H1 (cell line): ENCODE results near the gene RASAL1. TPM values are rescaled to one million over a fixed set of nuclear protein-coding genes. Genes with fewer than 3 reads are reported as not detected.

Source experiments
- CTCF ChIA-PET: fragments of 300-600 bp; sonication (Branson Sonifier 250); formaldehyde crosslinking; loops from one replicate; lab custom pipeline; 2021; ENCODE audit not compliant: partially characterized antibody; lab: Charles Lee
- POLR2A ChIA-PET: fragments of 300-600 bp; sonication (Branson Sonifier 250); formaldehyde crosslinking; loops from one replicate; lab custom pipeline; 2021; ENCODE audit warnings: inconsistent platforms; ENCODE audit not compliant: partially characterized antibody; lab: Charles Lee
- DNase-seq, 2 experiments: peaks; one replicate each; pipeline versions ENCODE4 v3.0.0 to v3.0.0-alpha.2; 2010 to 2022; ENCODE audit warnings: low spot score in 2 of 2, low read depth in 1 of 2, mixed read lengths in 1 of 2
- FAIRE-seq: peaks from 2 replicates; lab custom pipeline; 2011; peaks lifted over from hg19 to GRCh38; lab: Jason Lieb, UNC
- H2AFZ ChIP-seq: 2 replicates; pipeline ENCODE4 v1.8.1; 2012; ENCODE audit warnings: low read length, inconsistent platforms
- H2AK5ac ChIP-seq: 2 replicates; pipeline ENCODE4 v1.6.1; 2013; ENCODE audit warnings: low read depth, low read length
- H2BK120ac ChIP-seq: replicated peaks from 2 replicates; pipeline ENCODE3; 2013; ENCODE audit warnings: low read depth, low read length, inconsistent platforms
- H2BK12ac ChIP-seq: 2 replicates; pipeline ENCODE4 v1.6.1; 2013; ENCODE audit warnings: low read depth, low read length
- H2BK15ac ChIP-seq: 2 replicates; pipeline ENCODE4 v1.6.1; 2013; ENCODE audit warnings: low read length
- H2BK20ac ChIP-seq: 2 replicates; pipeline ENCODE4 v1.6.1; 2013; ENCODE audit warnings: low read length
- H2BK5ac ChIP-seq: 2 replicates; pipeline ENCODE4 v1.6.1; 2013; ENCODE audit warnings: low read depth, low read length
- H3K14ac ChIP-seq: 2 replicates; pipeline ENCODE4 v1.6.1; 2013; ENCODE audit warnings: inconsistent platforms; ENCODE audit not compliant: insufficient read length
- H3K18ac ChIP-seq: 2 replicates; pipeline ENCODE4 v1.6.1; 2013; ENCODE audit warnings: low read length; ENCODE audit errors: extremely low read depth
- H3K23ac ChIP-seq: 2 replicates; pipeline ENCODE4 v1.6.1; 2013; ENCODE audit warnings: inconsistent platforms; ENCODE audit not compliant: insufficient read length
- H3K23me2 ChIP-seq: 2 replicates; pipeline ENCODE4 v1.6.1; 2013; ENCODE audit warnings: low read depth, low read length
- H3K27ac ChIP-seq: 2 replicates; pipeline ENCODE4 v1.6.1; 2011; ENCODE audit warnings: low read depth, low read length, inconsistent platforms
- H3K27me3 ChIP-seq, 4 experiments: replicated peaks in 1 of 4; 1 replicate in 1 of 4; 2 replicates in 3 of 4; pipeline versions ENCODE4 v1.6.1 to v1.8.1; 2011 to 2013; ENCODE audit warnings: low read length in 3 of 4, mild to moderate bottlenecking in 3 of 4, inconsistent platforms in 2 of 4, mixed read lengths in 2 of 4, moderate library complexity in 1 of 4; ENCODE audit not compliant: control insufficient read depth in 3 of 4, insufficient read depth in 3 of 4; ENCODE audit errors: extremely low read depth in 1 of 4
- H3K36me3 ChIP-seq, 4 experiments: 2 replicates each; pipeline versions ENCODE4 v1.6.1 to v1.8.1; 2011 to 2013; ENCODE audit warnings: mild to moderate bottlenecking in 4 of 4, low read length in 3 of 4, moderate library complexity in 2 of 4, control low read depth in 1 of 4, inconsistent platforms in 1 of 4; ENCODE audit not compliant: insufficient read depth in 4 of 4, control insufficient read depth in 2 of 4
- H3K4ac ChIP-seq: replicated peaks from 2 replicates; pipeline ENCODE3; 2013; ENCODE audit warnings: low read length, low read depth, mixed read lengths, inconsistent platforms; ENCODE audit not compliant: insufficient read length
- H3K4me1 ChIP-seq, 4 experiments: replicated peaks in 1 of 4; 1 replicate in 1 of 4; 2 replicates in 3 of 4; pipeline versions ENCODE4 v1.6.1 to v1.8.1; 2011 to 2013; ENCODE audit warnings: low read length in 3 of 4, inconsistent platforms in 2 of 4, mixed read lengths in 1 of 4; ENCODE audit not compliant: insufficient read depth in 4 of 4, control insufficient read depth in 3 of 4
- H3K4me2 ChIP-seq, 2 experiments: 2 replicates each; pipeline versions ENCODE4 v1.6.1 to v1.8.1; 2011 to 2013; ENCODE audit warnings: low read depth in 2 of 2, low read length in 2 of 2, control low read depth in 1 of 2, inconsistent platforms in 1 of 2, mild to moderate bottlenecking in 1 of 2; ENCODE audit not compliant: insufficient read depth in 1 of 2
- H3K4me3 ChIP-seq, 4 experiments: fragments of 200-600, 300-600 bp in 1 of 4; sonication (generic), shearing (Covaris generic), sonication (Bioruptor Twin) in 1 of 4; 2 replicates each; pipeline versions ENCODE4 v1.5.1 to v1.8.1; 2011 to 2016; ENCODE audit warnings: low read length in 4 of 4, low read depth in 3 of 4, control low read depth in 2 of 4, inconsistent platforms in 2 of 4, mild to moderate bottlenecking in 2 of 4, mixed read lengths in 1 of 4, moderate library complexity in 1 of 4; ENCODE audit not compliant: insufficient read depth in 2 of 4; ENCODE audit errors: extremely low read depth in 1 of 4
- H3K56ac ChIP-seq: replicated peaks from 2 replicates; pipeline ENCODE3; 2013; ENCODE audit warnings: low read depth, mild to moderate bottlenecking, mixed read lengths, low read length, inconsistent platforms; ENCODE audit not compliant: insufficient read length
- H3K79me1 ChIP-seq: 2 replicates; pipeline ENCODE4 v1.6.1; 2013; ENCODE audit warnings: low read depth, low read length, control low read depth
- H3K79me2 ChIP-seq, 2 experiments: 2 replicates each; pipeline versions ENCODE4 v1.6.1 to v1.8.1; 2012 to 2013; ENCODE audit warnings: low read length in 2 of 2, mild to moderate bottlenecking in 2 of 2, inconsistent platforms in 1 of 2; ENCODE audit not compliant: insufficient read depth in 2 of 2, control insufficient read depth in 1 of 2
- H3K9ac ChIP-seq, 4 experiments: replicated peaks in 1 of 4; 1 replicate in 1 of 4; 2 replicates in 3 of 4; pipeline versions ENCODE4 v1.6.1 to v1.8.1; 2011 to 2013; ENCODE audit warnings: low read depth in 3 of 4, low read length in 3 of 4, control low read depth in 2 of 4, mild to moderate bottlenecking in 2 of 4, moderate library complexity in 2 of 4, inconsistent platforms in 1 of 4; ENCODE audit errors: extremely low read depth in 1 of 4
- H3K9me3 ChIP-seq, 2 experiments: 2 replicates each; pipeline versions ENCODE4 v1.6.1 to v1.8.1; 2012 to 2013; ENCODE audit warnings: mild to moderate bottlenecking in 2 of 2, moderate library complexity in 2 of 2, control low read depth in 1 of 2, inconsistent platforms in 1 of 2, low read depth in 1 of 2, low read length in 1 of 2, mixed read lengths in 1 of 2; ENCODE audit not compliant: insufficient read depth in 2 of 2
- H4K20me1 ChIP-seq, 2 experiments: replicated peaks in 1 of 2; 2 replicates each; pipeline versions ENCODE3 to v1.8.1; 2011 to 2013; ENCODE audit warnings: inconsistent platforms in 2 of 2, low read length in 2 of 2, mild to moderate bottlenecking in 1 of 2; ENCODE audit not compliant: insufficient read depth in 2 of 2, control insufficient read depth in 1 of 2
- H4K5ac ChIP-seq: 2 replicates; pipeline ENCODE4 v1.6.1; 2013; ENCODE audit warnings: low read length, low read depth, mixed read lengths, inconsistent platforms; ENCODE audit not compliant: insufficient read length
- H4K8ac ChIP-seq: 2 replicates; pipeline ENCODE4 v1.8.0; 2013; ENCODE audit warnings: mild to moderate bottlenecking, moderate library complexity, low read length, inconsistent platforms; ENCODE audit not compliant: insufficient read depth; ENCODE audit errors: extremely low read depth
- H4K91ac ChIP-seq: replicated peaks from 2 replicates; pipeline ENCODE3; 2013; ENCODE audit warnings: low read length, mixed read lengths, inconsistent platforms; ENCODE audit not compliant: insufficient read length
- BRCA1 ChIP-seq: IDR thresholded peaks from 2 replicates; pipeline ENCODE4 v1.6.1; 2012; ENCODE audit warnings: low read depth, low read length, improper control_type of control experiment
- CBX8 ChIP-seq: fragments of 300-800, 300-1000 bp; sonication (generic); IDR thresholded peaks from 2 replicates; pipeline ENCODE4 v1.7.1; 2016; ENCODE audit warnings: low read depth, low read length, borderline replicate concordance
- CEBPB ChIP-seq: IDR thresholded peaks from 2 replicates; pipeline ENCODE4 v1.6.1; 2012; ENCODE audit warnings: low read depth, low read length
- GABPA ChIP-seq: IDR thresholded peaks from 2 replicates; pipeline ENCODE4 v1.6.1; 2011; ENCODE audit warnings: mild to moderate bottlenecking, low read length, moderate library complexity, borderline replicate concordance; ENCODE audit not compliant: insufficient read depth
- GTF2F1 ChIP-seq: IDR thresholded peaks from 2 replicates; pipeline ENCODE4 v1.6.1; 2012; ENCODE audit warnings: low read depth, low read length, improper control_type of control experiment, borderline replicate concordance
- HDAC2 ChIP-seq, 2 experiments: fragments of 300-600 bp in 1 of 2; sonication (generic) in 1 of 2; IDR thresholded peaks; 2 replicates each; pipeline ENCODE4 v1.6.1; 2011 to 2012; ENCODE audit warnings: low read depth in 2 of 2, low read length in 2 of 2, mild to moderate bottlenecking in 2 of 2, moderate library complexity in 2 of 2, borderline replicate concordance in 1 of 2, inconsistent platforms in 1 of 2
- MAFK ChIP-seq: IDR thresholded peaks from 2 replicates; pipeline ENCODE4 v1.6.1; 2012; ENCODE audit warnings: low read depth, mild to moderate bottlenecking, improper control_type of control experiment, low read length
- RXRA ChIP-seq: IDR thresholded peaks from 2 replicates; pipeline ENCODE4 v1.6.1; 2011; ENCODE audit warnings: low read depth, mild to moderate bottlenecking, low read length, moderate library complexity; ENCODE audit not compliant: insufficient read depth
- SIN3A ChIP-seq, 2 experiments: IDR thresholded peaks in 1 of 2; conservative IDR thresholded peaks in 1 of 2; 2 replicates each; pipeline ENCODE4 v1.6.1; 2011 to 2012; ENCODE audit warnings: low read length in 2 of 2, improper control_type of control experiment in 1 of 2, low read depth in 1 of 2, mild to moderate bottlenecking in 1 of 2
- SRF ChIP-seq: IDR thresholded peaks from 2 replicates; pipeline ENCODE4 v1.6.1; 2011; ENCODE audit warnings: mild to moderate bottlenecking, low read depth, low read length, moderate library complexity
- TAF1 ChIP-seq: IDR thresholded peaks from 2 replicates; pipeline ENCODE4 v1.6.1; 2011; ENCODE audit warnings: mild to moderate bottlenecking, low read depth, low read length
- YY1 ChIP-seq: IDR thresholded peaks from 2 replicates; pipeline ENCODE4 v1.6.1; 2011; ENCODE audit warnings: low read depth, mild to moderate bottlenecking, low read length
- ZNF274 ChIP-seq: IDR thresholded peaks from 2 replicates; pipeline ENCODE4 v1.7.0; 2012; ENCODE audit warnings: low read length, borderline replicate concordance; ENCODE audit errors: extremely low read depth
- WGBS, 2 experiments: shearing (Covaris generic) in 1 of 2; methylation state at CpG; one replicate each; pipeline versions ENCODE4 v1.1.6 to v1.1.7; 2013 to 2015; ENCODE audit warnings: low lambda C conversion rate in 2 of 2, mixed read lengths in 2 of 2, inconsistent platforms in 1 of 2, low coverage in 1 of 2, missing lambda C conversion rate in 1 of 2; ENCODE audit not compliant: insufficient replicate concordance in 2 of 2, insufficient coverage in 1 of 2, insufficient read length in 1 of 2; ENCODE audit errors: extremely low coverage in 1 of 2, missing lambda C conversion rate in 1 of 2; 5-methylcytosine and 5-hydroxymethylcytosine counted together
- polyA plus RNA-seq, 7 experiments: library from polyadenylated mRNA; depleted of rRNA in 3 of 7; stranded (reverse) in 5 of 7; unstranded in 2 of 7; fragments of >200 nt in 5 of 7; fragments of 200-250 nt in 2 of 7; gene quantifications; 1 replicate in 5 of 7; 2 replicates in 1 of 7; 4 replicates in 1 of 7; pipeline versions ENCODE4 v1.2.1 to v1.2.3, GENCODE V29; 2011 to 2013; ENCODE audit warnings: missing spikeins in 2 of 7, mixed read lengths in 2 of 7
- total RNA-seq: library from RNA; stranded (reverse); fragmentation: NEBNext Ultra II Directional; extraction: Animal tissue kit (Norgen Biotek cat#: 25700); gene quantifications from 2 replicates; pipeline ENCODE4 v1.2.1, GENCODE V29; 2021
- TF ChIP-seq, protein P1 (sequence below): IDR thresholded peaks from 2 replicates; pipeline ENCODE4 v1.6.1; 2012; ENCODE audit warnings: inconsistent platforms

Gene RASAL1
- total and polyA plus RNA-seq, 2 of the 8 experiments (the other 6 are each of a cell fraction or from before 2014, with no cell fraction given) = 3.7 to 5.0 TPM

DNA sequence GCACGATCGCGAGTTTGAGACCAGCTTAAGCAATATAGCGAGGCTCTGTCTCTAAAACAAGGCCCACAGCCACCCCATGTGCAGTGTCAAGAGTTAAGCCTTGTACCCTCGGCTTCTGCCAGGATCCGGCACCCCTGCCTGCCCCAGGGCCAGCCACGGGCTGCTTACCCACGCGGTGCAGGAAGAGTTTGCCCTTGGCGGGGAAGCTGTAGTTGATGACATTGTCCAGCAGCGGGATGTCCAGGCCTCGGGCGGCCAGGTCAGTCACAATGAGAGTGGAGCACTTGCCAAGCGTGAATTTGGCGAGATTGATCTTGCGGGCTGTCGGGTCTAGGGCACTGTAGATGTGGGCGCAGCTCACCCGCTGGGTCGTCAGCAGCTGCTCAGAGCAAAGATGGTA is 36.6 kb upstream of the RASAL1 start:
- Histone ChIP-seq H3K4me3 (no peak overlapping the region), H4K8ac (no peak overlapping the region), H3K4me1 (no peaks in the 10 kb centered on the region), H4K5ac (no peak overlapping the region), H4K20me1 (peaks cover 6 to 14% of the 10 kb centered on the region in 2 experiments), H3K79me1 (no peaks in the 10 kb centered on the region), H3K18ac (no peak overlapping the region), H3K9ac (no peak overlapping the region), H3K14ac (no peak overlapping the region), H2BK15ac (no peak overlapping the region), H2BK120ac (no peak overlapping the region), H3K27ac (no peak overlapping the region), H3K79me2 (no peaks in the 10 kb centered on the region), H3K4ac (no peak overlapping the region), H2AK5ac (no peak overlapping the region), H3K9me3 (no peaks in the 10 kb centered on the region), H3K23ac (no peak overlapping the region), H4K91ac (no peak overlapping the region), H3K23me2 (no peaks in the 10 kb centered on the region), H2BK12ac (no peak overlapping the region), H3K27me3 (no peaks in the 10 kb centered on the region), H2BK5ac (no peak overlapping the region), H2BK20ac (no peak overlapping the region), H2AFZ (no peak overlapping the region), H3K56ac (no peak overlapping the region), H3K36me3 (peaks cover 26 to 60% (median 52%) of the 10 kb centered on the region in 4 experiments), H3K4me2 (no peak overlapping the region)
- DNase-seq = no peak
- ChIA-PET POLR2A (interaction anchor here (0.5 to 4.7 kb wide), 4 partner anchors 9 to 15 kb away, joined by 3 to 28 read pairs (median 6); partner anchors contain the start of genes DDX54 and RITA1), CTCF (interaction anchor here (0.7 to 8.8 kb wide), 12 partner anchors 11 to 179 kb away, joined by 3 to 114 read pairs (median 4); partner anchors contain the start of gene RASAL1)
- FAIRE-seq = no peak
- WGBS, 2 experiments = 93% methylated on average over 20 of the region's 20 CpGs; no CpG with 5 or more reads in 1 of the 2 experiments
- TF ChIP-seq, protein P1, sequence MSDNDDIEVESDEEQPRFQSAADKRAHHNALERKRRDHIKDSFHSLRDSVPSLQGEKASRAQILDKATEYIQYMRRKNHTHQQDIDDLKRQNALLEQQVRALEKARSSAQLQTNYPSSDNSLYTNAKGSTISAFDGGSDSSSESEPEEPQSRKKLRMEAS = no peak
- TF ChIP-seq CBX8 = no peak
- no peak for TF ChIP-seq BRCA1
- no peak for TF ChIP-seq GABPA
- no peak for TF ChIP-seq SRF
- no peak for TF ChIP-seq TAF1
- no peak for TF ChIP-seq YY1
- no peak for TF ChIP-seq SIN3A (conservative IDR thresholded peaks at IDR 0.05 in 1 of 2, IDR thresholded peaks at IDR 0.05 in 1 of 2; ENCODE audit: low read depth in 1 of 2, low read length in 2 of 2)
- no peak for TF ChIP-seq HDAC2 (IDR thresholded peaks at IDR 0.05; ENCODE audit: borderline replicate concordance in 1 of 2, low read depth in 2 of 2, low read length in 2 of 2)
- no peak for TF ChIP-seq CEBPB
- no peak for TF ChIP-seq MAFK
- TF ChIP-seq RXRA = no peak
- no peak for TF ChIP-seq GTF2F1
- no peak for TF ChIP-seq ZNF274
